Body of pancreas (tissue), 4 donors: ENCODE results near the gene ATG12.

Experiments used
- POLR2A ChIP-seq, 3 donors: fragments of 450-650 bp; IDR thresholded peaks; one replicate each; pipeline ENCODE4 v1.6.1; 2016; ENCODE audit warnings: antibody characterized with exemption in 3 of 3, mild to moderate bottlenecking in 2 of 3
- TF ChIP-seq, protein P1 (sequence below), 7 experiments: fragments of 450-650 bp in 4 of 7; fragments of 200-600 bp in 3 of 7; sonication (generic) in 3 of 7; IDR thresholded peaks; one replicate each; pipeline ENCODE4 v1.5.1; 2016 to 2019; ENCODE audit warnings: antibody characterized with exemption in 7 of 7

DNA sequence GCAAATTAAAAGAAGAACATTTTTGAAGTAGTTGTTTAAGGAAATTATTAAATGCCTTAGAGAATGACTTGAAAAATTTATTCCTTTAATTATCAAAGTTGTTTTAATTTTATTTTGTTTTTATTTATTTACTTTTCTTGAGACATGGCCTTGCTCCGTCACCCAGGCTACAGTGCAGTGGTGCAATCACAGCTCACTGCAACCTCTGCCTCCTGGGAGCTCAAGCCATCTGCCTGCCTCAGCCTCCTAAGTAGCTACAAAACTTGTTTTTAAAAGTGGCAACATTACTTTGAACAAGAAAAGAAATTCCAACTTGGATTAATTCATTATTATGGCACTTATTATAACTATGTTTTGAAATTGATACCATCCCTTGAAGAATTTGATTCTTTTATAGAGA lies 53.9 kb downstream of the ATG12 start:
- TF ChIP-seq, protein P1, sequence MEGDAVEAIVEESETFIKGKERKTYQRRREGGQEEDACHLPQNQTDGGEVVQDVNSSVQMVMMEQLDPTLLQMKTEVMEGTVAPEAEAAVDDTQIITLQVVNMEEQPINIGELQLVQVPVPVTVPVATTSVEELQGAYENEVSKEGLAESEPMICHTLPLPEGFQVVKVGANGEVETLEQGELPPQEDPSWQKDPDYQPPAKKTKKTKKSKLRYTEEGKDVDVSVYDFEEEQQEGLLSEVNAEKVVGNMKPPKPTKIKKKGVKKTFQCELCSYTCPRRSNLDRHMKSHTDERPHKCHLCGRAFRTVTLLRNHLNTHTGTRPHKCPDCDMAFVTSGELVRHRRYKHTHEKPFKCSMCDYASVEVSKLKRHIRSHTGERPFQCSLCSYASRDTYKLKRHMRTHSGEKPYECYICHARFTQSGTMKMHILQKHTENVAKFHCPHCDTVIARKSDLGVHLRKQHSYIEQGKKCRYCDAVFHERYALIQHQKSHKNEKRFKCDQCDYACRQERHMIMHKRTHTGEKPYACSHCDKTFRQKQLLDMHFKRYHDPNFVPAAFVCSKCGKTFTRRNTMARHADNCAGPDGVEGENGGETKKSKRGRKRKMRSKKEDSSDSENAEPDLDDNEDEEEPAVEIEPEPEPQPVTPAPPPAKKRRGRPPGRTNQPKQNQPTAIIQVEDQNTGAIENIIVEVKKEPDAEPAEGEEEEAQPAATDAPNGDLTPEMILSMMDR (IDR thresholded peaks at IDR 0.05): no peak
- no peak for TF ChIP-seq POLR2A (IDR thresholded peaks at IDR 0.05)
